Measurements from ENCODE around the gene NEK1.
"Not testable (repeated sequence)": the region's sequence is repeated elsewhere in the genome, so short reads cannot be mapped to it uniquely, and the experiment has no call there.

Gene NEK1

DNA sequence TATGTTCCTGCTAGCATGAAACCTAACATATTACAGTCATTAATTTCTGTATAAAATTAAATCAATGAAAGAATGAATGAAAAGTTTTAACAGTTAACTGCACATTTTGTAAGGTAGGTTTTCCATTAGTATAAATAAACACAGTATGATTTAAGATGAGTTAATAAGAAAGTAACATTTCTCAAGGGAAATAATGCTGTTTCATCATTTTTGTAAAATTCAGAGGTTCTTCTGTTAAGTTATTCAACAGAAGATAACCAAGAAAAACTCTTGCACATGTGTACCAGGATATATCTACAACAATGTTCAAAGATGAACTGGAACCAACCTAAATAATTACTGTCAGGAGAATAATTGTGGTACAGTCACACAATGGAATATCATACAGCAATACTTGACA, 88.6 kb downstream of the NEK1 start:
- Histone ChIP-seq H3K27ac (ENCODE audit: low read length) (no peak overlapping the region), H3K27me3 (ENCODE audit: insufficient read depth, low read length, poor library complexity) (no peaks in the 10 kb centered on the region), H3K4me3 (ENCODE audit: low read depth in 1 of 2, low read length in 2 of 2) (no peak overlapping the region), H4K20me1 (ENCODE audit: insufficient read depth, low read length) (no peaks in the 10 kb centered on the region), H3K79me2 (ENCODE audit: insufficient read depth, low read length) (no peaks in the 10 kb centered on the region), H3K9ac (ENCODE audit: low read depth, low read length) (no peak overlapping the region), H2AFZ (ENCODE audit: low read depth, low read length) (no peak overlapping the region), H3K9me3 (ENCODE audit: insufficient read depth, low read length, severe bottlenecking) (peaks cover 3% of the 10 kb centered on the region), H3K36me3 (ENCODE audit: insufficient read depth, low read length) (peaks cover 11% of the 10 kb centered on the region; the same call in 1 of the 2 replicates), H3K4me1 (ENCODE audit: insufficient read depth, low read length) (no peaks in the 10 kb centered on the region), H3K4me2 (ENCODE audit: insufficient read depth, low read length) (no peak overlapping the region)
- TF ChIP-seq CTCF (IDR thresholded peaks at IDR 0.05; ENCODE audit: borderline replicate concordance, extremely low read depth, low read length, poor library complexity, severe bottlenecking): no peak
- TF ChIP-seq EZH2 (IDR thresholded peaks at IDR 0.05; ENCODE audit: borderline replicate concordance, low read depth, low read length, severe bottlenecking): no peak
- ATAC-seq (ENCODE audit: insufficient read depth, low read depth): no peak
- no peak for DNase-seq

GRCh38 chr4:169510617-169511016, 101.8 kb downstream of the NEK1 start:
- no peak overlapping the region for H3K4me2 ChIP-seq (ENCODE audit: insufficient read depth, low read length)

GRCh38 chr4:169506903-169507302, 105.5 kb downstream of the NEK1 start:
- TF ChIP-seq EZH2 (IDR thresholded peaks at IDR 0.05; ENCODE audit: borderline replicate concordance, low read depth, low read length, severe bottlenecking): no peak
- no peak for TF ChIP-seq CTCF (IDR thresholded peaks at IDR 0.05; ENCODE audit: borderline replicate concordance, extremely low read depth, low read length, poor library complexity, severe bottlenecking)
- H3K27me3 ChIP-seq (ENCODE audit: insufficient read depth, low read length, poor library complexity): no peaks in the 10 kb centered on the region
- H4K20me1 ChIP-seq (ENCODE audit: insufficient read depth, low read length): no peaks in the 10 kb centered on the region
- no peak overlapping the region for H2AFZ ChIP-seq (ENCODE audit: low read depth, low read length)
- DNase-seq: no peak
- no peaks in the 10 kb centered on the region for H3K79me2 ChIP-seq (ENCODE audit: insufficient read depth, low read length)
- peaks cover 10% of the 10 kb centered on the region for H3K9me3 ChIP-seq (ENCODE audit: insufficient read depth, low read length, severe bottlenecking)
- H3K27ac ChIP-seq (ENCODE audit: low read length): no peak overlapping the region
- H3K4me1 ChIP-seq (ENCODE audit: insufficient read depth, low read length): no peaks in the 10 kb centered on the region
- no peak for ATAC-seq (ENCODE audit: insufficient read depth, low read depth)
- no peak overlapping the region for H3K4me3 ChIP-seq (ENCODE audit: low read depth in 1 of 2, low read length in 2 of 2)
- H3K36me3 ChIP-seq (ENCODE audit: insufficient read depth, low read length): peaks cover 5% of the 10 kb centered on the region; the same call in 1 of the 2 replicates
- H3K4me2 ChIP-seq (ENCODE audit: insufficient read depth, low read length): no peak overlapping the region
- no peak overlapping the region for H3K9ac ChIP-seq (ENCODE audit: low read depth, low read length)

More at GRCh38 chr4:169510617-169511016, 101.8 kb downstream of the NEK1 start:
- H4K20me1 ChIP-seq (ENCODE audit: insufficient read depth, low read length): no peaks in the 10 kb centered on the region
- H3K4me1 ChIP-seq (ENCODE audit: insufficient read depth, low read length): no peaks in the 10 kb centered on the region
- no peaks in the 10 kb centered on the region; the same call in 1 of the 2 replicates for H3K36me3 ChIP-seq (ENCODE audit: insufficient read depth, low read length)
- H3K9me3 ChIP-seq (ENCODE audit: insufficient read depth, low read length, severe bottlenecking): no peaks in the 10 kb centered on the region
- no peak overlapping the region for H2AFZ ChIP-seq (ENCODE audit: low read depth, low read length)
- TF ChIP-seq EZH2 (IDR thresholded peaks at IDR 0.05; ENCODE audit: borderline replicate concordance, low read depth, low read length, severe bottlenecking) (no peak), CTCF (IDR thresholded peaks at IDR 0.05; ENCODE audit: borderline replicate concordance, extremely low read depth, low read length, poor library complexity, severe bottlenecking) (no peak)
- H3K27me3 ChIP-seq (ENCODE audit: insufficient read depth, low read length, poor library complexity): no peaks in the 10 kb centered on the region
- DNase-seq (no peak), ATAC-seq (ENCODE audit: insufficient read depth, low read depth) (no peak)
- no peaks in the 10 kb centered on the region for H3K79me2 ChIP-seq (ENCODE audit: insufficient read depth, low read length)
- no peak overlapping the region for H3K27ac ChIP-seq (ENCODE audit: low read length)
- H3K4me3 ChIP-seq (ENCODE audit: low read depth in 1 of 2, low read length in 2 of 2): no peak overlapping the region
- H3K9ac ChIP-seq (ENCODE audit: low read depth, low read length): no peak overlapping the region

DNA sequence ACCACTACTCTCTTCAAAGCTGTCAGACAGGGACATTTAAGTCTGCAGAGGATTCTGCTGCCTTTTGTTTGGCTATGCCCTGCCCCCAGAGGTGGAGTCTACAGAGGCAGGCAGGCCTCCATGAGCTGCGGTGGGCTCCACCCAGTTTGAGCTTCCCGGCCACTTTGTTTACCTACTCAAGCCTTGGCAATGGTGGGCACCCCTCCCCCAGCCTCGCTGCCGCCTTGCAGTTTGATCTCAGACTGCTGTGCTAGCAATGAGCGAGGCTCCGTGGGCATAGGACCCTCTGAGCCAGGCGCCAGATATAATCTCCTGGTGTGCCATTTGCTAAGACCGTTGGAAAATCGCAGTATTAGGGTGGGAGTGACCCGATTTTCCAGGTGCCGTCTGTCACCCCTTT, 112.5 kb downstream of the NEK1 start:
- not testable (repeated sequence) for H3K36me3 ChIP-seq (ENCODE audit: insufficient read depth, low read length); ATAC-seq (ENCODE audit: insufficient read depth, low read depth); H3K27me3 ChIP-seq (ENCODE audit: insufficient read depth, low read length, poor library complexity)

GRCh38 chr4:169494234-169494633, 118.1 kb downstream of the NEK1 start:
- not testable (repeated sequence) for H3K9ac ChIP-seq (ENCODE audit: low read depth, low read length); ATAC-seq (ENCODE audit: insufficient read depth, low read depth); H3K36me3 ChIP-seq (ENCODE audit: insufficient read depth, low read length); H2AFZ ChIP-seq (ENCODE audit: low read depth, low read length); H3K79me2 ChIP-seq (ENCODE audit: insufficient read depth, low read length); H3K9me3 ChIP-seq (ENCODE audit: insufficient read depth, low read length, severe bottlenecking); H3K4me3 ChIP-seq (ENCODE audit: low read depth in 1 of 2, low read length in 2 of 2); DNase-seq; H3K4me2 ChIP-seq (ENCODE audit: insufficient read depth, low read length); H4K20me1 ChIP-seq (ENCODE audit: insufficient read depth, low read length); H3K27me3 ChIP-seq (ENCODE audit: insufficient read depth, low read length, poor library complexity); H3K4me1 ChIP-seq (ENCODE audit: insufficient read depth, low read length); H3K27ac ChIP-seq (ENCODE audit: low read length)

More for the DNA sequence above, 112.5 kb downstream of the NEK1 start:
- H3K4me3 ChIP-seq (ENCODE audit: low read depth in 1 of 2, low read length in 2 of 2); H4K20me1 ChIP-seq (ENCODE audit: insufficient read depth, low read length); H3K79me2 ChIP-seq (ENCODE audit: insufficient read depth, low read length); H3K27ac ChIP-seq (ENCODE audit: low read length); H3K4me2 ChIP-seq (ENCODE audit: insufficient read depth, low read length); H3K4me1 ChIP-seq (ENCODE audit: insufficient read depth, low read length); DNase-seq; H3K9ac ChIP-seq (ENCODE audit: low read depth, low read length); H2AFZ ChIP-seq (ENCODE audit: low read depth, low read length): not testable (repeated sequence)
- H3K9me3 ChIP-seq (ENCODE audit: insufficient read depth, low read length, severe bottlenecking): peaks cover 18% of the 10 kb centered on the region
